D721Med (cell line): Measurements from ENCODE around the gene MRPS14.
A peak's percentile ranks its signal among the peaks of the same experiment; 100 is the strongest.
"Not testable (repeated sequence)": the region's sequence is repeated elsewhere in the genome, so short reads cannot be mapped to it uniquely, and the experiment has no call there.

ENCODE experiments used
- DNase-seq: peaks from one replicate; pipeline ENCODE4 v3.0.0; 2011; ENCODE audit warnings: low spot score; ENCODE audit not compliant: insufficient read length
- FAIRE-seq: peaks from 2 replicates; lab custom pipeline; 2011; peaks lifted over from hg19 to GRCh38; lab: Jason Lieb, UNC
- CTCF ChIP-seq: IDR thresholded peaks from 2 replicates; pipeline ENCODE4 v1.5.1; 2012; ENCODE audit warnings: mild to moderate bottlenecking, control low read depth; ENCODE audit not compliant: insufficient read depth; ENCODE audit errors: missing control alignments

Gene MRPS14

GRCh38 chr1:175062339-175062738 is 39.1 kb upstream of the MRPS14 start:
- no peak for FAIRE-seq
- no peak for DNase-seq
- TF ChIP-seq CTCF = no peak

GRCh38 chr1:175054736-175055135 is 31.5 kb upstream of the MRPS14 start:
- FAIRE-seq (no peak), DNase-seq (no peak)
- no peak for TF ChIP-seq CTCF

- FAIRE-seq = no peak
- no peak for DNase-seq
- no peak for TF ChIP-seq CTCF
Observed at GRCh38 chr1:175050992-175051391, 27.8 kb upstream of the MRPS14 start.

- FAIRE-seq (no peak), DNase-seq (no peak)
- TF ChIP-seq CTCF = no peak
Observed at GRCh38 chr1:175045519-175045918, 22.3 kb upstream of the MRPS14 start.

GRCh38 chr1:175045097-175045496 is 21.9 kb upstream of the MRPS14 start:
- TF ChIP-seq CTCF = no peak
- FAIRE-seq = no peak
- DNase-seq = no peak

GRCh38 chr1:175044591-175044990 is 21.4 kb upstream of the MRPS14 start:
- not testable (repeated sequence) for DNase-seq

GRCh38 chr1:175043824-175044223 is 20.6 kb upstream of the MRPS14 start:
- no peak for DNase-seq
- TF ChIP-seq CTCF = no peak
- FAIRE-seq = no peak

More at GRCh38 chr1:175044591-175044990, 21.4 kb upstream of the MRPS14 start:
- not testable (repeated sequence) for FAIRE-seq

GRCh38 chr1:175042650-175043049 is 19.4 kb upstream of the MRPS14 start:
- DNase-seq (no peak), FAIRE-seq (peak; percentile 32)
- TF ChIP-seq CTCF = no peak
